Activated CD4-positive, alpha-beta T cell treated with anti-CD3 and anti-CD28 coated beads, Interleukin-2, amount 50 U/mL, for 48 hours (primary cell): ENCODE data around the gene MGST3.
"Not testable (repeated sequence)": the region's sequence is repeated elsewhere in the genome, so short reads cannot be mapped to it uniquely, and the experiment has no call there.

Source experiments
- DNase-seq, 2 experiments: peaks; one replicate each; pipeline ENCODE4 v3.0.0-alpha.2; 2020

The MGST3 gene

DNA sequence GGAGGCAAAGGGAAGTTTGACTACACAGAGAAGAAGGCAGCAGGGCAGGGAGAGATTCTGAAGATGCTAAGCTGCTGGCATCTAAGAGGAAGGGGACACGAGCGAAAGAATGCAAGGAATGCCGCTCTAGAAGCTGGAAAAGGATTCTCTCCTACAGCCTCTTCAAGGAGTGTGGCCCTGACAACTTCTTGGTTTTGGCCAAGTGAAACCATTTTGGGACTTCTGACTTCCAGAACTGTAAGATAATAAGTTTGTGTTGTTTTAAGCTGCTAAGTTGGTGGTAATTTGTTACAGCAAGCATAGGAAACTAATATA, 28.5 kb downstream of the MGST3 start:
- DNase-seq = no peak

DNA sequence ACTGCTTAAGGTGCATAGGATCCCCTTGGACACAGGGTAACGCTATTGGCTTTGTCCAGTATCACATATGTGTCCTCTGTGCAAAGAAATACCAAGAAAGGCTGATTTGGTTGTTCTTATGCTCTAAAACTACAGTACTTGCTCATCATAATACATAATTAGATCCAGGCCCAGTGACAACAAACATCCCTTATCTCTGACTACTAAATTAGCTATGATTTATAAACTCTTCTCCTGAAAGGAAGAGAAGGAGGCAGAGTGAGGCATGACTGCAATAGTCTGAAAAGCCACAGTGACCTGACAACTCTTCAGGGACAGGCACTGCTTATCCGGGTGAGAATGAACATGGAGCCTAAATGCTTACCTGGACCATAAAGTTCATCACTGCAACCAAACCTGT, 30.7 kb downstream of the MGST3 start:
- DNase-seq = no peak

DNA sequence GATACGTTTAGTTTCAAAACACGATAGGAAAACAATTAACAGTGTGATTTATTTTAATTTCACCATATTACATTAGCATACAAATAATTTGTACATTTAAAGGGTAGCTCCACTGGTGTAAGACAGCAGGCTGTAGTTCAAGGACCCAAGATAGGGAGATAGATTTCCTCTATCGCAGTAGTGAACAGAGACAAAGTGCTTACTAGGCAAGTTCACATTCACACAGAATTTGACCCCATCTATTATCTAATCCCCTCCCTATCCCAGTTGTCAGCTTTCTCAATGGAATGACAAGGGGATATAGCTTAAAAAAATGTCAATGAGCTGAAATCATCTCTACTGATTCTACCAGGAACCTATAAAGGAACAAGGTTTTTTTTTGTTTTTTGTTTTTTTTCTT, 31.2 kb downstream of the MGST3 start:
- DNase-seq = no peak

DNA sequence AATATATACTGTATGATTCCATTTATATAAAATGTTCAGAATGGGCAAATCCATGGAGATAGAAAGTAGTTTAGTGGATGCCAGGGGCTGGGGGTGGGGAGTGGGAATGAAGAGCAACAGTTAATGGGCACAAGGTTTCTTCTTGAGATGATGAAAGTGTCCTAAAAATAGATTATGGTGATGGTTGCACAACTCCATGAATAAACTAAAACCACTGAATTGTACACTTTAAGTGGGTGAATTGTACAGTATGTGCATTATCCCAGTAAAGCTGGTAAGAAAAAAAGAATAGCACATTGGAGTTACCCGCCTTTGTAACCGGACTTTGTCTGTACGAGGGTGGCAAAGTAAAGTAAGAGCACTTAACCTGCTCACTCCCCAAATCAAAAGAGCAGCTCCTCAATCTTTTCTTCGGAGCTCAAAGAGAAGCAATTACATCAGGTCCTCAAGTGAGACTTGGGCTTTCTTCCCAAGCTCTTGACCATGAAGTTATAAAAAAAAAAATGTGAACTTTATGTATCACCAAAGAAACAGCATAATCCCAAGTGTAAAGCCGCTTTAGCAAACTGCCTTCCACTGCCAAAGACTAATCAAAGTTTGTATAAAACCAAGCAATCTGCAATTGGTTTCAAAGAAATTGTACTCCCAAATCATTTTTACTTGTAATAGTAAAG, 35.3 kb downstream of the MGST3 start:
- DNase-seq = no peak

DNA sequence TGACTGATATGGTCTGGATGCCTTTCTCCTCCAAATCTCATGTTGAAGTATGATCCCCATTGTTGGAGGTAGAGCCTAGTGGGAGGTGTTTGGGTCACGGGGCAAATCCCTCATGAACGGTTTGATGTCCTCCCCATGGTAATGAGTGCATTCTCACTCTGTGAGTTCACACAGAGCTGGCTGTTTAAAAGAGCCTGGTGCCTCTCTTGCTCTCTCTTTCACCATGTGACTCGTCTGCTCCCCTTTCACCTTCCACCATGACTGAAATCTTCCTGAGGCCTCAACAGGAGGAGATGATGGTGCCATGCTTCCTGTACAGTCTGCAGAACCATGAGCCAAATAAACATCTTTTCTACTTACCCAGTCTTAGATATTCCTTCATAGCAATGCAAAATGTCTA, 37.1 kb downstream of the MGST3 start:
- DNase-seq = no peak

DNA sequence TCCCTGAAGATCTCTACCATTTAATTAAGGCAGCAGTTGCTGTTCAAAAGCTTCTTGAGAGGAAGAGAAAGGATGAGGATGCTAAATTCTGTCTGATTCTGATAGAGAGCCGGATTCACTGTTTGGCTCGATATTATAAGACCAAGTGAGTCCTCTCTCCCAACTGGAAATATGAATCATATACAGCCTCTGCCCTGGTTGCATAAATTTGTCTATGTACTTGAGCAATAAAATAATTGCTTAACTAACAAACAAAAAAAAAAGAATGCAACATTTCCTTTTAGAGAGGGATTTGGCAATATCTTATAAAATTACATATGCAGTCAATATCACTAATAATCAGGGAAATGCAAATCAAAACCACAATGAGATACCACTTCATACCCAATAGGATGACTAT, 40.5 kb downstream of the MGST3 start:
- DNase-seq = no peak

DNA sequence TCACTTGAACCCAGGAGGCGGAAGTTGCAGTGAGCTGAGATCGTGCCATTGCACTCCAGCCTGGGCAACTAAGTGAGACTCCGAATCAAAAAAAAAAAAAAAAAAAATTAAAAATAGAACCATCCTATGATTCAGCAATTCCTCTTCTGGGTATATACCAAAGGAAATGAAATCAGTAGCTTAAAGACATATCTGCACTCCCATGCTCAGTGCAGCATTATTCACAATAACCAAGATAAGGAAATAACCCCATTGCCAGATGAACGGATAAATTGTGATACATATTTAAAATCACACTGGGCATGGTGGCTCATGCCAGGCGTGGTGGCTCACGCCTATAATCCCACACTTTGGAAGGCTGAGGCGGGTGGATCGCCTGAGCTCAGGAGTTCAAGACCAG, 43.6 kb downstream of the MGST3 start:
- no peak for DNase-seq

DNA sequence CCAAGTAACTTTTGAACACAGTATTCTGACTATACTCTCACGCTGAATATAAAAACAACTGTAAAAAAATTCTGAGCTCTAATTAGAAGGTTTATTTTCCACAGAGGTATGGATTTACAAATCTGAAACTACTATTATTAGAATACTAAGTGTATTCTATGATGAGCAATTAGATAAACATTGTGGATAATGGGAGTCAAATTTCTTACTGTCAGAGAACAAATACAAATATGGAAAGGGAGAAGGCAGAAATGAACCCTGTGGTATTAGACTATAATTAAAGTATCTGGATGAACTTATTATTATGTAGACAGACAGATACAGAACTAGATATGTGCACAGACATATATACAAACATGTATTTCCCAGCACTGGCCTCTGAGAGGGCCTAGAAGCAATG, 44.8 kb downstream of the MGST3 start:
- no peak for DNase-seq

DNA sequence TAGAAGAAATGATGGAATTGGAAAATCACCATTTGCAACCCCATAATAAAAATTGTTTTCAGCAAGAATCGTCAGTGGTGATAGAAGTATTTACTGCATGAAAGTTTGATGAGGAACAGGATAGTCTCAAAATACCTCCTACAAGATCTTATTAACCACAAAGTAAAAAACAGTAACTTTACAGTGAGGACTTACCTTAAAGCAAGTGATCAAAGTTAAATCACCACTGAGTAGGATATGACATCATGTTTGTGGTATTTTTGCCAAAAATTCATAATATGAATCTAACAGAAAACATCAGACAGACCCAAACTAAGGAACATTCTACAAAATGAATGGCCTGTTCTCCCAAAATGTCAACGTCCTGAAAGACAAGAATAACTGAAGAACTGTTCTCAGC, 47.5 kb downstream of the MGST3 start:
- DNase-seq = no peak

DNA sequence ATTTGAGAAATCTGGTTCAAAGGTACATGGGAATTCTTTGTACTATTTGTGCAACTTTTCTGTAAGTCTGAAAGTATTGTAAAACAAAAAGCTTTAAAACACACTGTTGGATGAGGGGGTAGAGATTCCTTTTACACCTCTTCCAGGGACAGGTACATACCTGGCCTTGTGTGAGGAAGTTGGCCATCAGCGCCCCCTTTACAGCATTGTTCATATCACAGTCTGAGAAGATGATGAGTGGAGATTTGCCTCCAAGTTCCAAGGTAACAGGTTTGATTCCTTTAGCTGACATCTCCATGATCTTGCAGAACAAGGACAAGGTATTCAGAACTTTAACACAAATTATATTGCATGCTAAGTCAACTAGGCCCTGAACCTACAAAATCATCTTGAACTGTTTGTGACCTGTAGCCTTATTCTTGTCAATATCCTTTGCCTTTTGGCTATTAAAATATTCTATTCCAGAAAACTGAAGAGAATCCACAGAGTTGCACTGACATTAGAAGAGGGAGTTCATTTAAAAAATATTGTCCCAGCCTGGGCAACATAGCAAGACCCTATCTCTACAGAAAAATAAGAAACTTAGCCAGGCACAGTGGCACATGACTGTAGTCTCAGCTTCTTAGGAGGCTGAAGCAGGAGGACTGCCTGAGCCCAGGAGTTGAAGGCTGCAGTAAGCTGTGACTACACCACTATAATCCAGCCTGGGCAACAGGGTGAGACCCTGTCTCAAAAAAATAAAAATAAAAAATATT, 48.4 kb downstream of the MGST3 start:
- DNase-seq = no peak

DNA sequence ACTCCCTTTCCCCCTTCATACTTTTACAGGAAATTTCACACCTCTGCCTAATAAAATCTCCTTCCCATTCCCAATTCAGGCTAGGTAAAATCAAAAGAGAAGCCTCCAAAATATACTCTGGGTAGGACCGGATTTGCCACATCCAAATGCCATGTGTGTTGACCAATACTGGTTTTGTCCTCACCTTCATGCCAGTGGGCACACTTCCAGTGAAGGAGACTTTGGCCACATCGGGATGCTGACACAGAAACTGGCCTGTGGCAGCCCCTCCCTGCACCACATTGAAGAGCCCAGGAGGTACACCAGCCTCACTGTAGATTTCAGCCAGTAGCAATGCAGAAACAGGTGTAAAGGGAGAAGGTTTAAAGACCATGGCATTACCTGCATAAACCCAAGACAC, 49.3 kb downstream of the MGST3 start:
- no peak for DNase-seq

DNA sequence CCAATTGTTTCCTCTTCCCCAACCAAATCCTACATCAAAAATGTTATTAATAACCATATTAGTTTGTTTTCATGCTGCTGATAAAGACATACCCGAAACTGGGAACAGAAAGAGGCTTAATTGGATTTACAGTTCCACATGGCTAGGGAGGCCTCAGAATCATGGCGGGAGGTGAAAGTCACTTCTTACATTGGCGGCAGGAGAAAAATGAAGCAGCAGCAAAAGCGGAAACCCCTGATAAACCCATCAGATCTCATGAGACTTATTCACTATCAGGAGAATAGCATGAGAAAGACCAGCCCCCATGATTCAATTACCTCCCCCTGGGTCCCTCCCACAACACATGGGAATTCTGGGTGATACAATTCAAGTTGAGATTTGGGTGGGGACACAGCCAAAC, 49.7 kb downstream of the MGST3 start:
- DNase-seq = not testable (repeated sequence)

DNA sequence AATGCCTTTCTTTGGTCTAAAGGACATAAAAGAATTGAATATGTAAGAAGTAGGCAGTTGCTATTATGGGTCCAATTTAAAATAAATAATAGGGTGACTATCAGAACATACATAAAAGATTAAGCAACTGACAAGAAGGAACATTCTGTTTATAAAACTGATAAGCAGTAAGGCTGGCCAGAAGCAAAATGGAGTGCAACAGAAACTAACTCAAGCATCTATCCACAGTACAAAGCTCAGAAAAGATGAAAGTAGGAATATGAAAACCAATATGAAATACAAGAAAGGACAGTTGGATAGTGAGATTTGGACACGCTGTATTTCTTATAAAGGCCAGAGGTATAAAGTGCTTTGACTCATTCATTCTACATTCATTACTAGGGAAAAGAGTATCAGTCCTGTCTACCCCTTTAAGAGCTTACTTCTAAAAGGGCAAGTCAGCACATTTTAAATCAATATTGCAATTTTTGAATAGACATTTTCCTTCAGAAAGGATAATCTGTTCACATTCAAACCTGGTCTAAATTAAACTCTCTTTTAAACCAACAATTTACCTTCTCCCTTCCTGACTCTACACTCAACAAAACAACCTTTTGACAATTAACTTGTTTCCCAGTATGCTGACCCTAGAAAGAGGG, 52.9 kb downstream of the MGST3 start:
- DNase-seq = no peak

DNA sequence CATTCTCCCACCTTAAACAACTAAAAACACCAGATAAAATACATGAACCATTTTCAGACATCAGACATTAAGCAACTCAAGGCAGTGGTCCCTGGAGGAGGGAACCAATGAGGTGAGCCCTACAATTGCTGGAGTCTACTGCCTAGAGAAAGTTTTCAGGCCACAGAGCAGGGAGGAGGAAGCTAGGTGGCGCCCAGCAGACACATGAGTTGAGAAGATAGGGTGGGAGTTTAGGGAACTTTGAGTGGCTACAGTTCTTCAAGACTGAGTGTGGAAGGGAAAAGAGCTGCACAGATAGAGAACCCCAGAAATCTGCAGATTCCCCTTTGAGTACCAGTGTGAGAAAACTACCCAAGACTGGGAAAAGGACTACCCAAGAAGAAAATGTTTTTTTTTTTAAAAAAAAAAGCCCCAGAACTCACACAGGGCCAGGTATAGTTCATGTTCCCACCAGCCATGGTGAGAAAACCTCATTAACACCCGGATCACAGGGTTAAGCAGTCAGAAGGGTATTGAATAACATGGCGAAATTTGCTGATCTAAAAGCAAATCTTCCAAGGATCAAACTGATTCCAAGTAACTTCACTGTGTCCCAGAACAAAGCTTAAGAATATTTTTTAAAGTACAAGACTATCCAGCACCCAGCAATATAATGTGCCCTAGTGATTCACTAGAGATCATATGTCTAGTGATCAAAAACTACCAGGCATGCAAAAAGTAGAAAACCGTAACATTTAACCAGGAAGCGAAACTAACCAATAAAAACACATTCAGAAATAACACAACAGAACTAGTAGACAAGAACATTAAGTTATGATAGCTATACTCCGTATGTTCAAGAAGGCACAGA, 55.3 kb downstream of the MGST3 start:
- DNase-seq = no peak

DNA sequence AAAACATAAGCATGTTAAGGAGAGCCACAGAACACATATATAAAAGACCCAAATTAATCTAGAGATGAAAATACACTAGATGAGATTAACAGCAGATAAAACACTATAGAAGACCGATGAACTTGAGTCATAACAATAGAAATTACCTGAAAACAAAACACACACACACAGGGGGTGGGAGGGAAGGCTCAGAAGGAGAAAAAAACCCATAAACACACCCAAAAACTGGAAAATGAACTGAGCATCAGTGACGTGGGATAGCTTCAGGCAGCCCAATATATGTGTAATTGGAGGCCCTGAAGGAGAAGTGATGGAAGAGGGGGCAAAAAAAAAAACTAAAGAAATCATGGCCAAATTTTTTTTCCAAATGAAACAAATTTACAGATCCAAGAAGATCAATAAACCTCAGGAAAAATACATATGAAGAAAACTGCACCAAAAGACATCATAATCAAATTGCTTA, 56.0 kb downstream of the MGST3 start:
- peak in 1 of 2 experiments; percentile 13 for DNase-seq

DNA sequence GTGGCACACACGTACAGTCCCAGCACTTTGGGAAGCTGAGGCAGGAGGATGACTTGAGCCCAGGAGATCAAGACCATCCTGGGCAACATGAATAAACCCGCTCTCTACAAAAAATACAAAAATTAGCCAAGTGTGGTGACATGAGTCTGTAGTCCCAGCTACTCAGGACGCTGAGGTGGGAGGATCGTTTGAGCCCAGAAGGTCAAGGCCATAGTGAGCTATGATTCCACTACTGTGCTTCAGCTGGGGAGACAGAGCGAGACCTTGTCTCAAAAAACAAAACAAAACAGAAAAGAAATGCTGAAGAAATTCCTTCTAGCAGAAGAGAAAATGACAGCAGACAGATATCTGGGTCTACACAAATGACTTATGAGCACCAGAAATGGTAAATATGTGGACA, 57.0 kb downstream of the MGST3 start:
- DNase-seq = no peak

DNA sequence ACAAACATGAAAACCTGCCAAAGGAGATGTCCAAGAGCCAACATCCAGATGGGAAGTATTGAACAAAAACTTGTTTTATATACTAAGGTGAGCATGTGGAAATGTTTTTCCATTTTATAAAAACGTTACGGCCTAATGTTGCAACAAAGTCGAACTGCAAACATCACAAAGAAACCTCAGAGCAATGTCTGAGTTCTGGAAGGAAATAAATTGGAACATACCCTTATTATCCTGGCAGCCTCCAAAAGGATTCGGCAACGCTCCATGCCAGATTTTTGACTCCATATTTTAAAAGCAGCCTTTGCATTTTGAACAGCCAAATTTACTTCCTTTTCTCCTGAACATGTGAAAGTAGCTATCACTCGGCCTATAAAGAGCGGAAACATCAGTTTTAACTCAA, 64.0 kb downstream of the MGST3 start:
- DNase-seq = no peak

DNA sequence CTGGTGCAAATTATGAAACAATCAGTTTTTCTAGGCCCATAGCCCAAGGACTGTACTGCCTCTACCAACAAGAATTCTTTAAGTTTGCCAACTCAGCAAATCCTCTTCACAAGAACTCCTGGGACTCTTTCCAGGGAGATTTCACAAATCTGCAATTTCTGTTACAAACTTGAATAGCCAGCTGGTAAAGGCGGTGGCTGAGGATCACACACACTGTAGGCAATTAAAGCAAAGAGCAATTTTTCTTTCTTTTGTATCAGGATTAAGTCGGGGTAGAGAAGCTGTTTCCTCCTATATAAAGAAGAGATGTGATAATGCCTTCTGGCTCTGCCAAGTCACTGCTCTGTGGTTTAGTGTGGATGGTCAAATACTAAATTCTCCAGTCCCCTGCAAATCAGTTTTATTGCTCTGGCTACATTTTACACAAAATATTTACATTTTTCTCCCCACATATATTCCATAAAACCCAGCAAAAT, 65.6 kb downstream of the MGST3 start:
- no peak for DNase-seq

DNA sequence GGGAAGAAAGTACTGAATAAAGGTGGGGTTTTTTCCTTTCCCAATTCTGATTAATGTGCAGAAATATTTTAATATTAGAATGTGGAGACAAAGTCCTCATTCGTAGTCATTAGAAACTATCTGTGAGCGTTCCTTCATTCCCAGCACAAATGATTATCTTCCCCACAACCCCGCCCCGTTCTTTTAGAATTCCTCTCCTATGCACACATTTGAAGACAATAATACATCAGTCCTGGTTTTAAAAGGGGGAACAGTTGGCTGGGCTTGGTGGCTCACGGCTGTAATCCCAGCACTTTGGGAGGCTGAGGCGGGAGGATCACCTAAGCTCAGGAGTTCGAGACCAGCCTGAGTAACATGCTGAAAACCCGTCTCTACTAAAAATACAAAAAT, 66.5 kb downstream of the MGST3 start:
- no peak for DNase-seq

DNA sequence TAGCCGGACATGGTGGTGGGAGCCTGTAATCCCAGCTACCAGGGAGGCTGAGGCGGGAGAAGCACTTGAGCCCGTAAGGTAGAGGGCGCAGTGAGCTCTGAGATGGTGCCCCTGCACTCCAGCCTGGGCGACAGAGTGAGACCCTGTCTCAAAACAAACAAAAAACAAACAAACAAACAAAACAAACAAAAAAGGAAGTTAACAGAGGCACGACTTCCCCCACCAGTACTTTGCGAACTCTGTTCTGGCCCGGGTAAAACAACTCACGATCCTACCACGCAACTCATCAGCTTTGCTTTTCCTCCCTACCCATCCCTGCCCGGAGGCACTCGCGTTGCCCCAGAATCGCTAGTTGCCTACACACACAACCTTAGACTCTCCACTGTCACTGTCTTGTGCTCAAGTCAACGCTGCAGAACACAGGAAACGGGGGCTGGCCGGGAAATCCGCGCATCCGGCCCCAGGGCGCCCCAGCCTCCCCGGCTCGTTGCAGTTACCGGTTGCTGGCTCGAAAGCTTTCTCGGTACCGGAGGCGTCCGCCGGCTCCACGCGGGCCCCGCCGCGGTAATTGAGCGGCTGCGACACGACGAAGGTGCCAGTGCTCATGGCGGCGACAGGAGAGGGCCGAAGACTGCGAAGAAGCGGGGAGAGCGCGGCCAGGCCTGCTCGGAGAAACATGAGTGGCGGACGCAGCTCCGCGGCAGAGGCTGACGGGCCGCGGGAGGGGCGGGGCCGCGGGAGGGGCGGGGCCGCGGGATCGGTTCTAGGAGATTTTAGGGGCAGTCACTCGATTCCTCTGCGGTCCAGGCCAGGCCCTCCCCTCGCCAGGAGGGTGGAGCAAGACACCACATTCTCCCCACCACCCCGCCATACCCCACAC, 67.1 kb downstream of the MGST3 start, which contains the start of gene ALDH9A1:
Gene ALDH9A1 (minus strand): TSS at position 682 of the 880 bp plus-strand sequence. CDS start 4 bp downstream, at position 678.
- DNase-seq = peak; percentile 93 to 94

DNA sequence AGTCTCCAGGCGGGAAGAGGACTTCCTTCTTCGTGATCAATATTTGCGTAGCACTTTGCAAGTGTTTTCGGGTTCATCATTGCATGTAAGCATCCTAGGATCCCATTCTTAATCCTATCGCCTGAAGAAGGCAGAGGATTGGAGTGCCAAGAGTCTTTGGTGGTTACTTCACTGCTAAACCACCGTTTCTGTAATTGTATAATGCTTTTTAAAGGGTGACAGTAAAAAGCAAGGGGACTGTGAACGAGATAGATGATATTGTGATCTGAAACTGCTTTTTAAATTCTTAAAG, 67.7 kb downstream of the MGST3 start:
- DNase-seq = no peak

DNA sequence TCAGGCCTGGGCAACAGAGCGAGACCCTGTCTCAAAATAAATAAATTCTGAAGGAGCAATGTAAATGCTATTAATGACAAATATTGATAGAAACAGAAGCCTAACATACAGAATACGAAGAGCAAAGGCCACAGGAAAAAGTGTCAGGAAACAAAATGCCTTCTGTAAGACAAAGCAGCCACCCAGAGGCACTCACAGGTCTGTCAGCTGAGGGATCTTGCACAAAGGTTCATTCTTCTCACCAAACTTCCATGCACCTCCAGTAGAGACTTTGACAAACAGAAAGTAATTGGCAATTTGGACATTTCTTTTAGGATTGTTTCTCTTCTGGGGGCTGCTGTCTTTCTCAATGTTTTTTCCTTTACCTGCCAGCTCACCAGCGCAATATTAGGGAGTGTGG, 68.5 kb downstream of the MGST3 start:
- DNase-seq = no peak
